Gastroesophageal sphincter (tissue), 3 donors: ENCODE data around the gene VCP.

Source experiments
- EP300 ChIP-seq: sonication (generic); formaldehyde crosslinking; IDR thresholded peaks from one replicate; pipeline ENCODE4 v1.6.1; 2017; ENCODE audit warnings: antibody characterized with exemption, mild to moderate bottlenecking
- POLR2A ChIP-seq, 2 donors: fragments of 450-650 bp; IDR thresholded peaks; one replicate each; pipeline ENCODE4 v1.6.1; 2017; ENCODE audit warnings: antibody characterized with exemption in 2 of 2, mild to moderate bottlenecking in 2 of 2, moderate library complexity in 1 of 2
- POLR2AphosphoS5 ChIP-seq: sonication (generic); formaldehyde crosslinking; IDR thresholded peaks from one replicate; pipeline ENCODE4 v1.6.1; 2017; ENCODE audit warnings: antibody characterized with exemption
- TF ChIP-seq, protein P1 (sequence below), 4 experiments: fragments of 200-600 bp in 2 of 4; fragments of 450-650 bp in 2 of 4; sonication (generic) in 1 of 4; IDR thresholded peaks; one replicate each; pipeline ENCODE4 v1.5.1; 2017 to 2019; ENCODE audit warnings: antibody characterized with exemption in 4 of 4, mild to moderate bottlenecking in 2 of 4, moderate library complexity in 2 of 4

GRCh38 chr9:35035851-35036701 is 36.3 kb downstream of the VCP start:
- TF ChIP-seq, protein P1, sequence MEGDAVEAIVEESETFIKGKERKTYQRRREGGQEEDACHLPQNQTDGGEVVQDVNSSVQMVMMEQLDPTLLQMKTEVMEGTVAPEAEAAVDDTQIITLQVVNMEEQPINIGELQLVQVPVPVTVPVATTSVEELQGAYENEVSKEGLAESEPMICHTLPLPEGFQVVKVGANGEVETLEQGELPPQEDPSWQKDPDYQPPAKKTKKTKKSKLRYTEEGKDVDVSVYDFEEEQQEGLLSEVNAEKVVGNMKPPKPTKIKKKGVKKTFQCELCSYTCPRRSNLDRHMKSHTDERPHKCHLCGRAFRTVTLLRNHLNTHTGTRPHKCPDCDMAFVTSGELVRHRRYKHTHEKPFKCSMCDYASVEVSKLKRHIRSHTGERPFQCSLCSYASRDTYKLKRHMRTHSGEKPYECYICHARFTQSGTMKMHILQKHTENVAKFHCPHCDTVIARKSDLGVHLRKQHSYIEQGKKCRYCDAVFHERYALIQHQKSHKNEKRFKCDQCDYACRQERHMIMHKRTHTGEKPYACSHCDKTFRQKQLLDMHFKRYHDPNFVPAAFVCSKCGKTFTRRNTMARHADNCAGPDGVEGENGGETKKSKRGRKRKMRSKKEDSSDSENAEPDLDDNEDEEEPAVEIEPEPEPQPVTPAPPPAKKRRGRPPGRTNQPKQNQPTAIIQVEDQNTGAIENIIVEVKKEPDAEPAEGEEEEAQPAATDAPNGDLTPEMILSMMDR (IDR thresholded peaks at IDR 0.05) = no peak
- TF ChIP-seq POLR2A (IDR thresholded peaks at IDR 0.05) (no peak), EP300 (no peak), POLR2AphosphoS5 (no peak)
